GM18861 (cell line): ENCODE measurements around the gene QSER1.
"Not testable (repeated sequence)": the region's sequence is repeated elsewhere in the genome, so short reads cannot be mapped to it uniquely, and the experiment has no call there.

ENCODE experiments used
- ATAC-seq: cut with Tn5 transposase; IDR thresholded peaks from one replicate; pipeline ENCODE4 v1.9.1; 2021; ENCODE audit not compliant: unreplicated experiment

QSER1 gene

DNA sequence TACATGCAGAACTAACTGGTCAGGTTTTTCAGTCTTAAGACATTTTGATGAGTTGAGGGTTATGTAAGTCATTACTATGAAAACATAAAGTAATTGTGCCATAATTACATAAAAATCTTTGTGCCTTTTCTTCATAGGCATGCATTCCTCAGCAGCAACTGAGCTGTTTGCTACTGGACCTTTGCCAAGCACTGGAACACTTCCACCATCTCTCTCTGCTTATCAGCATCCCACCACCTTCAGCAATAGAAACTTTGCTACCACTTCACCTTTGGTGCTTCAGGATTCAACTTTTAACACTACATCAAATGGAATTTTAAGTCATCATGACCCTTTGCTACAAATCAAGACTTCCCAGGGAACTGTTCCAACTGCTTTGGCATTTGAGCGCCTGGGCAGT, 39.0 kb downstream of the QSER1 start:
- ATAC-seq, result no peak

DNA sequence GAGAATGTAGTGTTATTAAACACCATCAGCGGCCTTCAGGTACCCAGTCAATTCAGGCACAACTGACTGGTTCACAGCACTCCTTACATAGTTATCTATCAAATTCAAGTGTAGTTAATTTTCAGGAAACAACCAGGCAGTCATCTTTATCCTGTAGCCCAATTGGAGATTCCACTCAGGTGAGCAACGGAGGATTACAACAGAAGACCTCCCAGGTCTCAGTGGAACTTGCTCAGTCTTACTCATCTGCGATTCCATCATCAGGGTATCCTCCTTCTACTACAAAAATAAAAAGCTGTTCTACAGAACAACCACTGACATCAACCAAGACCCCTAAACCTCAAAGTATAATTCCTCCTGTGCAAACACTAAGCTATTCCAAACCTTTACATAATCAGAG, 39.6 kb downstream of the QSER1 start:
- no peak for ATAC-seq

DNA sequence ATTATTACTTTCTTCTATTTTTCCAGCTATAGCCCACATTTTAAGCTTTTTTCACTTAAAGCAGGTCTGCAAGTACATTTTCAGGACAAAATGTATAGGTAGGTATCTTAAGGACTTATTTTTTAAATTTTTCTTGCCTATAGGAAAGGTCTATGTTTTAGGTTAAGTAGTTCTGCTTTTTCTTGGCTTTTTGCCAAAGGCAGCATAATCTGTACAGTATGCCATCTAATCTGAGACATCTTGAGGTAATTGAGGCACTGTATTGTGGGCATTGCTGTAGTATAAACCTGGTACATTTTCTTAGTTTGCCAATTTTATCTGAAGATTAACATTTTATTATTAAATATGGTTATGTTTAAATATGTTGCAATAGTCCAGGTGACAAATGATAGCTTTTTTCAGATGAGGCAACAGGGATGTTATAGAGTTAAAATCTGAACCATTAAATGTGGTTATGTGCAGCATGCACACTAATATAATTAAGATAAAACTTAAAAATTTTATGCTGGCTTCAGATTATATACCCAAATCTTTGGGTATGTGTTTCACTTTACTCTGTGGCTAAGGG, 42.9 kb downstream of the QSER1 start:
- ATAC-seq, result no peak

DNA sequence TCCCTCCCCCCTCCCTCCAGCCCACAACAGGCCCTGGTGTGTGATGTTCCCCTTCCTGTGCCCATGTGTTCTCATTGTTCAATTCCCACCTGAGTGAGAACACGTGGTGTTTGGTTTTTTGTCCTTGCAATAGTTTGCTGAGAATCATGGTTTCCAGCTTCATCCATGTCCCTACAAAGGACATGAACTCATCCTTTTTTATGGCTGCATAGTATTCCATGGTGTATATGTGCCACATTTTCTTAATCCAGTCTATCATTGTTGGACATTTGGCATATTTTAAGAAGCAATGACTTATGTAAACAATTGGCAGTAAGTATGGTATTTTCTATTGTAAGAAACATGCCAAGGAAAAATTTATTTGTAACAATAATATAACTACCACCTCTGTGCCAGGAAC, 43.6 kb downstream of the QSER1 start:
- ATAC-seq, result not testable (repeated sequence)

DNA sequence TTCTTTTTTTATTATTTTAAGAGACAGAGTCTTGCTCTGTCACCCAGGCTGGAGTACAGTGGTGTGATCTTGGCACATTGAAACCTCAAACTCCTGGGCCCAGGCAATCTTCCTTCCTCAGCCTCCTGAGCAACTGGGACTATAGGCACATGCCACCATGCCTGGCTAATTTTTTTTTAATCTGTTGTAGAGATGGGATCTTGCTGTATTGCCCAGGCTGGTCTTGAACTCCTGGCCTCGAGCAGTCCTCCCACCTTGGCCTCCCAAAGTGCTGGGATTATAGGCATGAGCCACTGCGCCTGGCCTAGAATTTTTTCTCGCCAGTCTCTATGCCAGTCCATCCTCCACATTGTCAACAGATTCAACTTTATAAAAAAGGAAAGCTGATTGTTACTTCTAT, 44.7 kb downstream of the QSER1 start:
- ATAC-seq, result not testable (repeated sequence)

DNA sequence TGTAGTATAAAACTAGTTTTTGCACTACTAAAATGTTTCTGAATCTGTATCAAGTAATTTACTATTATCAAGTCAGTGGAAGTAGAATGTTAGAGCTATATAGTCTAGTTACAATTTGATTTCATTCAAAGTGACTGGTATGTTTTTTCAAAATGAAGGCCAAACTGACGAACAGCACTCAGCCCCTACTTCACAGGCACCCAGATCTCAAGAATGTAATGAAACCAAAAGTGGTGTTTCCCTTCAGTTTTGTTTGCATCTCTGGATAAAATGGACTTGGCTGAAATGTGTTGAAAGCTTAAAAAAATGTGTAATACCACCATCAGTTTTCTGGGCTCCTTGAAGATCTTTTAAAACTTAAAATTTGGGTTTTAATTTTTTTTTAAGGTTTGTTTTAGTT, 46.4 kb downstream of the QSER1 start:
- ATAC-seq, result peak; percentile 54

DNA sequence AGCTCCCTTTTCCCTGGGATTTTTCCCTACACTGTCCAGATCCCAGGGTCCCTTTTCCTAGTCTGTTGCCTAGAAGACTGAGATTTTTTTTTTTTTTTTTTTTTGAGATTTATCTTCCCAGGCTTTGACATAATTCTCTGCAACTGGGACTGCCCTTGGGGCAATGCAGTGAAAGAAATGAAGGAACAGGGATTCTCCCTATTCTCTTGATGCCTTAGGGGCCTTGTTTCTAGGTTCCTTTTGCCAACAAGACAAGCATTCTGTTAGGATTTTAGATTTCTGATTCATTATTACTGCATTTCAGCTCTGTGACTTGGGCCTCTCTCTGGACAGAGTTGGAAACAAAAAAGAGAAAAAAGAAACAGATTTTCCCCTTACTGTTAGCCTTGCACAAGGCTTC, 47.3 kb downstream of the QSER1 start:
- ATAC-seq, result no peak

DNA sequence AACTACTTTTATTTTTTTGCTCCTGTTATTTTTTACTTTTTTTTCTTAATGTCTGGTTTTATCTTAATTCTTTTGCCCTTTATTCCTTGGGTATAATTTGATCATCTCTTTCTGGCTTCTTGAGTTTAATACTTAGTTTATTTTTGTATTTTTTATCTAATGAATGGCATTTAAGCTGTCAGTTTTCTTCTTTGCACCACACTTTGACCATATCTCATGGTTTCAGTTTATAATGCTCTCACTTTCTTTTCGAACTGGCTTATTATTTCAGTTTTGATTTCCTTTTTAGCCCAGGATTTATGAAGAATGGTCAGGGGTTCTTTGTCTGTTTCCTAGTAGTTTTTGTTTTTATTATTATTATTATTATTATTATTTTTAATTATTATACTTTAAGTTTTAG, 48.3 kb downstream of the QSER1 start:
- ATAC-seq, result no peak

DNA sequence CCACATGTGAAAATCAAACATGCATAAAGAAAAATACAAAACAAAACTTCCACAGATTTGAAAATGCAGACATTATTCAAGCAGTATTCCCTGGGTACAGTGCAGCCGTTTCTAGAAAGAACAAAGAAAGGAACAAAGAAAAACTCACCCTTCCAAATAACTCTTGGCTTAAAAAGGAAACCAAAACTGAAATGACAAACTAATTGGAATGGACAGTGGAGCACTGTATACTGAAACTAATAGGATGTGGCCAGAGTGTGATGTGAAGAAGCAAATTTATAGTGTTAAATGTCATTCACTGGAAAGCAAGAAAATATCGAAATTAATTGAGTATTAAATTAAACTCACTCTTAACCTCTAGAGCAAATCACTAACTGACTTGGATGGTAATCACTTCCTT, 55.4 kb downstream of the QSER1 start:
- ATAC-seq, result no peak

DNA sequence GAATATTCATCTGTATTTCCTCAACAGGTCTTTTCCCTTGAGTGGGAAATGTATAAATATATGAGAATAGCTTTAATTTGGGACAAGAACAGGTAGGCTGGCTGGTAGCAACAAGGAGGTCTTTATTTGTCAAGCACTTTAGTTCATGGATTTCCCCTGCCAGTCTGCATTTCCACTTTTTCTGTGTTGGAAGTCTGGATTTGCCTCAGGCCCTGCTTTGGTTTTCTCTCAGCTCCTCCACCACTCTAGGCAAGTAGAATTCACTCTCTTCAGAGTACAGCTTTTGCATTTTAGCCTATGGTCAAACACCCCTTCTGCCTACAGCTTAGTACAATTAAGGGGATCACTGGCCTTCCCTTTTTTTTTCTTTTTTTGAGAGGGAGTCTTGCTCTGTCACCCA, 57.1 kb downstream of the QSER1 start:
- no peak for ATAC-seq

DNA sequence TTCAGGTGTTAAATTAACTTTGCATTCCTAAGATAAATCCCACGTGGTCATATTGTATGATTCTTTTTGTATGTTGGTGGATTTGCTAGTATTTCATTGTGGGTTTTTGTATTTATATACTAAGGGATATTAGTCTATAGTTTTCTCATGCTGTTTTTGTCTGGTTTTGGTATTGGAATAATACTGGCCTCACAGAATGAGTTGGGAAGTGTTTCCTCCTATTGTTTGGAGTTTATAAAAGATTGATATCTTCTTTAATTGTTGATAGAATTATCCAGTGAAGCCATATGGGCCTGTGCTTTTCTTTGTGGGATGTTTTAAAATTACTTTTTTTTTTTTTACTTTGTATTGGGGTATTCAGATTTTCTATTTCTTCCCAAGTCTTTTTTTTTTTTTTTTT, 59.8 kb downstream of the QSER1 start:
- ATAC-seq, result no peak

DNA sequence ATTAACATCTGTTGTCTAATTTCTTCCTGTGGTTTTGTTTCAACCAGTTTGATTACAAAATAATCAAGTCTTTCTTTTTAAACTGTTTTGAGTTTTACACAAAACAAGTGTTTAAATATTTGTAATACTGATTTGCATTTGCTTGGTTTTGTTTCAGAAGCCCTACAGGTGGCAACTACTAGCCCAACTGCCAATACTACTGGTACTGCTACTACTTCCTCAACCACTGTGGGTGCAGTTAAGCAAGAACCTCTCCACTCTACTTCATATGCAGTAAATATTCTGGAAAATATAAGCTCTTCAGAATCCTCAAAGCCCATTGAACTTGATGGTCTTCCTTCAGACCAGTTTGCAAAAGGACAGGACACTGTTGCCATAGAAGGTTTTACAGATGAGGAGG, 61.1 kb downstream of the QSER1 start:
- ATAC-seq, result no peak

DNA sequence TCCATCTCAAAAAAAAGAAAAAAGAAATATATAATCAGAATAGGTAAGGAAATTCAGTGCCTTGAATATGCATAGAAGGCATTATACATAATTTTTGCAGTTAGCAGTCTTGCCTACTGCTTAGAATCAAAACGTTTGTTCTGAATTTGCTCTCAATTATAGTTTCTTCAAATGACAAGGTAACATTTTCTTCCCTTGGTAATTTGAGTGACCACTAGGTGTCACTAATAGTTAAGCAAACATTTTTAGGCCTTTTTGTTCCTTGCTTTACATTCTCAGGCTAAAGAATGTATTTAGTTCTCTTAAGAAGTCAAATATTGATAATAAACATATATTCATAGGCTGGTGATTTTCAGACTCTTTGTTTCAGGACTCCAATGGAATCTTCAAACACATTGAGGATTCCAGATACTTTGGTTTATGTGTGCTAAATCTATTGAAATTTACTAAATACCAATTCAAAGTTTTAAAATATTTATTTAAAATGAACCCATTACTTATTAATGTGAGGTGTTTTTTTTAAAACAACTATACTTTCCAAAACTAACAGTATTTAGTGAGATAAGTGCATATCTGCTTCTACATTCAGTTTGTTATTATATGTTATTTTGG, 68.0 kb downstream of the QSER1 start:
- no peak for ATAC-seq

DNA sequence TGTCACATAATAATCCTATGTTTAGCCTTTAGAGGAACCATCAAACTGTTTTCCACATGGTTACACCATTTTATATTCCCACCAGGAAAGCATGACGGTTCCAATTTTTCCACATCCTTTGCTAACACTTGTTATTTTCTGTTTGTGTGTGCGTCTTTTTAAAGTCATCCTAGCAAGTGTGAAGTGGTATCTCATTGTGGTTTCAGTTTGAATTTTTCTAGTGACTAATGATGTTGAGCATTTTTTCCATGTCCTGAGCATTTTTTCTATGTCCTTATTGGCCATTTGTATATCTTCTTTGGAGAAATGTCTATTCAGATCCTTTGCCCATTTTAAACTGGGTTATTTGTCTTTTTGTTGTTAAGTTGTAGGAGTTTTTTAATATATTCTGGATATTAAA, 69.4 kb downstream of the QSER1 start:
- ATAC-seq, result no peak

DNA sequence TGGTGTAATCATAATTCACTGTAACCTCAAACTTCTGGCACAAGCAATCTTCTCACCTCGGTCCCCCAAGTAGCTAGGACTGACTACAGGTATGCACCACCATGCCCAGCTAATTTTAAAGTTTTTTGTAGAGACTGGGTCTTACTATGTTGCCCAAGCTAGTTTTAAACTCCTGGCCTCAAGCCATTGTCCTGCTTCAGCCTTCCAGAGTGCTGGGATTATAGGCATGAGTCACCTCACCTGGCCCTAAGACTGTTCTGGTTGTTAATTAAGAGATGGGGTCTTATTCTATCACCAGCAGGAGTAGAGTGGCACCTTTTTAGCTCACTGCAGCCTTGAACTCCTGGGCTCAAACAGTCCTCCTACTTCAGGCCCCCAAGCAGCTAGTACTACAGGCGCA, 71.1 kb downstream of the QSER1 start:
- no peak for ATAC-seq

DNA sequence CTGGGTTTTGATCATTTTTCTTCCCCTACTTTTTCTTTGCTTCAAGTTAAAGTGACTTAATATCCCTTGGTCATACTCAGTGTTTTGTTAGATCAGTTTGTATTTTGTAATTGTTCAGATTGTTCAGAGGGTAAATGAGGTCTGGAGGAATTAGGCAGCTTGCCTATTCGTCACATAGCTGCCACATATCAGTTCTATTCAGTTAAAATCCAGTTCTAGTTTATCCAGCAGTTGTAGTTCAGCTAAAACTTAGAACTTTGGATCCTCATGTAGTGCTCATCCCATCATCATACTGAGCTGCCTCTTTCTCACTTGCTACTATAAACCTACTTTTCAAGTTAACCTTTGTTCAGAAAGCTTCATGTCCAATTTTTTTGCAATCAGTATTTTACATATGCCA, 75.9 kb downstream of the QSER1 start:
- ATAC-seq, result no peak

DNA sequence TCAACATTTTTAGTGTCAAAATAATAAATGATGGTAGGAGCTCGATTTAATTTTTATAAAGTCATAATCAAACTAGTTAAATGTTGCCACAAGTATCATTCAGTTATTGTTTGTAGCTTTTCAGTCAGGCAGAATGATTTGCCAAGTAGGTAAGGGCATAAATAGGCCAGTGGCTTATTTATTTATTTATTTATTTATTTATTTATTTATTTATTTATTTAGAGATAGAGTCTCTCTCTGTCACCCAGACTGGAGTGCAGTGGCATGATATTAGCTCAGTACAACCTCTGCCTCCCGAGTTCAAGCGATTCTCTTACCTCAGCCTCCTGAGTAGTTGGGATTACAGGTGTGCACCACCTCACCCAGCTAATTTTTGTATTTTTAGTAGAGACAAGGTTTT, 79.6 kb downstream of the QSER1 start:
- ATAC-seq, result not testable (repeated sequence)

DNA sequence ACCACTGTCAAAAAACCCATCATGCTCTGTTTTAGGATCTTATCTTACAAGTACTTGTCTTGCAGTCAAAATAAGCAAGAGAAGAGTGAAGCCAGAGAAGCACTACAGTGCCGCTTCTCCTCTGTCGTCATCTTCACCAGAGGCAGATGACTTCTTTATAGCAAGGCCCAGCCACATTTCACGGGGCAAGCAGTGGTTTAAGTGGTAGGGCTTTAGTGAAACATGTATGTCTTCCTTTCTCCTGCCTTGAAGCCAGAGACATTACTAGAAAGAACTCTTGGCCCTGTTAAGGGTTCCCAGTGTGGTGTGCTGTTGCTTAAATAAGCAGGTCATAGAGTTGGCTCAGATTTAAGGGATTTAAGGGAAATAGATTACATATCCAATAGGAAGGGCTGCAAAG, 80.2 kb downstream of the QSER1 start:
- ATAC-seq, result no peak

DNA sequence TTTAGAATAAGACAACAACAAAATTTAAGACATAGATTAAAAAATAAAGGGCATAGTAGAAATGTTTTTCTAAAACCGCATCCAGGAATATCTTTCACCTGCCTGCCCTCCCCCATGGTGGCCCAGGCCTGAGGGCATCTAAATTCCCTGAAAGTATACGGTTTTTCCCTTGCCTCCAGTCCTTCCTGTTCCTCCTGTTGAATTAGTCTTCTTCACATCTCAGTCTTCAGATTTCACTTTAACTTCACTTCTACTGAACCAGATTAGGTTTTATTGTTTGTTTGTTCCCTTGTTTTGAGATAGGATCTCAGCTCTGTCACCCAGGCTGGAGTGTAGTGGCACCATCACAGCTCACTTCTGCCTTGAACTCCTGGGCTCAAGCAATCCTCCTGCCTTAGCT, 90.0 kb downstream of the QSER1 start:
- no peak for ATAC-seq

DNA sequence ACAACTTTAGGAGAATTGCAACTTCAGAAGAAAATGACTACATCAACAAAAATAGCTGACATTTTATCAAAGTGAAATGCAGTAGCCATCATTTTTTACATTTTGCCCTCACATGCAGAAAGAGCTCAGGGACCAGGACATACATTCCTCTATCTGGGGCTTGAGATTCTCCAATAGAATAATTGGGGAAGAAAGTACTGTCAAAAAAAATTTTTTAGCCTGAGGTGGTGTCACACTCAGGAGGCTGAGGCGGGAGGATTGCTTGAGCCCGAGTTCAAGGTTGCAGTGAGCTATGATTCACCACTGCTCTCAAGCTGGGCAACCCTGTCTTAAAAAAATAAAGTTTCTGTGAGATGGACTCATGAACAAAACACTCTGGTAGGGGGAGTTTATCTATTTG, 90.9 kb downstream of the QSER1 start:
- ATAC-seq, result no peak

DNA sequence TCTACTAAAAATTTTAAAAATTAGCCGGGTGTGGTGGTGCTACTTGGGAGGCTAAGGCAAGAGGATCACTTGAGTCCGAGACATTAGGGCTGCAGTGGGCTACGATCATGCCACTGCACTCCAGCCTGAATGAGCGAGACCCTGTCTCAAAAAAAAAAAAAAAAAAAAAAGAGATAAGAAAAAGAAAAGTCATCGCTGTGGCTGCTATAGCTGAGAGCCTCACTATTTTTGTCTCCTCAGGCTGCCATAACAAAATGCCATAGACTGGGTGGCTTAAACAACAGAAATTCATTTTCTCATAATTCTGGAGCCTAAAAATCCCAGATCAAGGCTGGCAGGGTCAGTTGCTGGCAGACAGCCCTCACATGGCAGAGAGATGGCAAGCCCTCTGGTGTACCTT, 93.0 kb downstream of the QSER1 start:
- no peak for ATAC-seq

DNA sequence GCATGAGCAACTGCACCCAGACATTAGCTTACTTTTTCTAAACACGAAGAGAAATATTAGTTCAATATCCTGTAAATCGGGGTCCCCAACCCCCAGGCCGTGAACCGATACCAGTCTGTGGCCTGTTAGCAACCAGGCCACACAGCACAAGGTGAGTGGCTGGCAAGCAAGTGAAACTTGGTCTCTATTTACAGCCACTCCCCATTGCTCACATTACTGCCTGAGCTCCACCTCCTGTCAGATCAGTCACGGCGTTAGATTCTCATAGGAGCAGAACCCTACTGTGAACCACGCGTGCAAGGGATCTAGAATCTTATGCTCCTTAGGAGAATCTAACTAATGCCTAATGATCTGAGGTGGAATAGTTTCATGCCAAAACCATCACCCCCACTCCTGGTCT, 95.2 kb downstream of the QSER1 start:
- ATAC-seq, result no peak

DNA sequence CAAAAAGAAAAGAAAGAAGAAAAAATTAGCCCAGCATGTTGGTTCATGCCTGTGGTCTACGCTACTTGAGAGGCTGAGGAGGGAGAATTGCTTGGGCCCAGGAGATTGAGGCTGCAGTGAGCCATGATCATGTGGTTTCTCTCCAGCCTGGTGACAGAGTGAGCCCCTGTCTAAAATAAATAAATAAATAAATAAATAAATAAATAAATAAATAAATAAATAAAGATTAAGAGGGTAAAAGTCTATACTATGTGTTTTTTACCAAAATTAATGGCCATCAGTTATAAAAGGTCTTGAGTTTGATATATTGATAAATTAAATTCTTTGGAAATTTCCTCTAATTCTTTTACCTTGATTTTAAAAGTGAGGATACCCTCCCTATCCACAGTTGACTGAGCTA, 97.9 kb downstream of the QSER1 start:
- ATAC-seq, result no peak
